DND-41 (cell line): ENCODE data around the gene PGPEP1.

Source experiments
- ATAC-seq: fragments of 200-7000 bp; cut with Tn5 transposase; 3 replicates; pipeline ENCODE4 v1.9.1; 2021; ENCODE audit warnings: low read depth; ENCODE audit not compliant: insufficient read depth
- DNase-seq: peaks from one replicate; pipeline ENCODE4 v3.0.0-alpha.2; 2020
- H2AFZ ChIP-seq: 2 replicates; pipeline ENCODE4 v1.6.0; 2012; ENCODE audit warnings: low read depth, low read length
- H3K27ac ChIP-seq: 2 replicates; pipeline ENCODE4 v1.5.1; 2012; ENCODE audit warnings: low read length, inconsistent platforms
- H3K27me3 ChIP-seq: fragments of 200-600 bp; sonication (generic); 2 replicates; pipeline ENCODE4 v1.6.0; 2012; ENCODE audit warnings: low read length, mild to moderate bottlenecking, inconsistent platforms; ENCODE audit not compliant: insufficient read depth, poor library complexity
- H3K36me3 ChIP-seq: 2 replicates; pipeline ENCODE4 v1.5.1; 2012; ENCODE audit warnings: low read length, inconsistent platforms; ENCODE audit not compliant: insufficient read depth
- H3K4me1 ChIP-seq: 2 replicates; pipeline ENCODE4 v1.5.1; 2012; ENCODE audit warnings: mild to moderate bottlenecking, low read length; ENCODE audit not compliant: insufficient read depth
- H3K4me2 ChIP-seq: 2 replicates; pipeline ENCODE4 v1.6.0; 2012; ENCODE audit warnings: mild to moderate bottlenecking, moderate library complexity, low read length, inconsistent platforms; ENCODE audit not compliant: insufficient read depth
- H3K4me3 ChIP-seq, 2 experiments: fragments of 200-600 bp in 1 of 2; shearing (Covaris generic) in 1 of 2; 2 replicates each; pipeline ENCODE4 v1.5.1; 2012 to 2016; ENCODE audit warnings: inconsistent platforms in 2 of 2, low read length in 2 of 2, mild to moderate bottlenecking in 2 of 2, low read depth in 1 of 2, moderate library complexity in 1 of 2
- H3K79me2 ChIP-seq: 2 replicates; pipeline ENCODE4 v1.6.0; 2012; ENCODE audit warnings: low read length, inconsistent platforms; ENCODE audit not compliant: insufficient read depth
- H3K9ac ChIP-seq: 2 replicates; pipeline ENCODE4 v1.6.0; 2012; ENCODE audit warnings: low read depth, mild to moderate bottlenecking, inconsistent platforms, low read length, moderate library complexity
- H3K9me3 ChIP-seq: 2 replicates; pipeline ENCODE4 v1.5.1; 2012; ENCODE audit warnings: low read length, moderate library complexity, mild to moderate bottlenecking, inconsistent platforms; ENCODE audit not compliant: insufficient read depth, severe bottlenecking
- H4K20me1 ChIP-seq: 2 replicates; pipeline ENCODE4 v1.6.0; 2012; ENCODE audit warnings: low read length; ENCODE audit not compliant: insufficient read depth
- EZH2 ChIP-seq: IDR thresholded peaks from 3 replicates; pipeline ENCODE4 v1.6.1; 2012; ENCODE audit warnings: borderline replicate concordance, low read depth, mild to moderate bottlenecking, moderate library complexity, low read length, inconsistent platforms; ENCODE audit not compliant: severe bottlenecking
- TF ChIP-seq, protein P1 (sequence below): IDR thresholded peaks from 2 replicates; pipeline ENCODE4 v1.5.1; 2012; ENCODE audit warnings: borderline replicate concordance, low read length, moderate library complexity, mild to moderate bottlenecking; ENCODE audit not compliant: poor library complexity, severe bottlenecking; ENCODE audit errors: extremely low read depth

PGPEP1 gene

GRCh38 chr19:18330868-18331267 lies 9.5 kb upstream of the PGPEP1 start:
- Histone ChIP-seq H3K4me1 (peaks cover 14% of the 10 kb centered on the region), H3K27me3 (no peaks in the 10 kb centered on the region), H4K20me1 (no peaks in the 10 kb centered on the region), H3K36me3 (no peaks in the 10 kb centered on the region), H3K9me3 (no peaks in the 10 kb centered on the region), H3K9ac (no peak overlapping the region), H3K4me2 (no peak overlapping the region), H2AFZ (no peak overlapping the region), H3K4me3 (no peak overlapping the region), H3K27ac (no peak overlapping the region), H3K79me2 (no peaks in the 10 kb centered on the region)
- ATAC-seq (no peak), DNase-seq (no peak)
- no peak for TF ChIP-seq EZH2
- TF ChIP-seq, protein P1, sequence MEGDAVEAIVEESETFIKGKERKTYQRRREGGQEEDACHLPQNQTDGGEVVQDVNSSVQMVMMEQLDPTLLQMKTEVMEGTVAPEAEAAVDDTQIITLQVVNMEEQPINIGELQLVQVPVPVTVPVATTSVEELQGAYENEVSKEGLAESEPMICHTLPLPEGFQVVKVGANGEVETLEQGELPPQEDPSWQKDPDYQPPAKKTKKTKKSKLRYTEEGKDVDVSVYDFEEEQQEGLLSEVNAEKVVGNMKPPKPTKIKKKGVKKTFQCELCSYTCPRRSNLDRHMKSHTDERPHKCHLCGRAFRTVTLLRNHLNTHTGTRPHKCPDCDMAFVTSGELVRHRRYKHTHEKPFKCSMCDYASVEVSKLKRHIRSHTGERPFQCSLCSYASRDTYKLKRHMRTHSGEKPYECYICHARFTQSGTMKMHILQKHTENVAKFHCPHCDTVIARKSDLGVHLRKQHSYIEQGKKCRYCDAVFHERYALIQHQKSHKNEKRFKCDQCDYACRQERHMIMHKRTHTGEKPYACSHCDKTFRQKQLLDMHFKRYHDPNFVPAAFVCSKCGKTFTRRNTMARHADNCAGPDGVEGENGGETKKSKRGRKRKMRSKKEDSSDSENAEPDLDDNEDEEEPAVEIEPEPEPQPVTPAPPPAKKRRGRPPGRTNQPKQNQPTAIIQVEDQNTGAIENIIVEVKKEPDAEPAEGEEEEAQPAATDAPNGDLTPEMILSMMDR, result no peak

- H3K4me2 ChIP-seq, result no peak overlapping the region
- H3K4me1 ChIP-seq, result peaks cover 13% of the 10 kb centered on the region
- H3K36me3 ChIP-seq, result no peaks in the 10 kb centered on the region
- no peaks in the 10 kb centered on the region for H4K20me1 ChIP-seq
- no peak for TF ChIP-seq EZH2
- TF ChIP-seq, protein P1, result no peak
- DNase-seq (no peak), ATAC-seq (no peak)
- no peak overlapping the region for H3K4me3 ChIP-seq
- no peaks in the 10 kb centered on the region for H3K27me3 ChIP-seq
- H3K9me3 ChIP-seq, result no peaks in the 10 kb centered on the region
- H3K79me2 ChIP-seq, result no peaks in the 10 kb centered on the region
- H3K27ac ChIP-seq, result no peak overlapping the region
- H3K9ac ChIP-seq, result no peak overlapping the region
- no peak overlapping the region for H2AFZ ChIP-seq
These were observed 7.4 kb upstream of the PGPEP1 start for GRCh38 chr19:18332917-18333530.

DNA sequence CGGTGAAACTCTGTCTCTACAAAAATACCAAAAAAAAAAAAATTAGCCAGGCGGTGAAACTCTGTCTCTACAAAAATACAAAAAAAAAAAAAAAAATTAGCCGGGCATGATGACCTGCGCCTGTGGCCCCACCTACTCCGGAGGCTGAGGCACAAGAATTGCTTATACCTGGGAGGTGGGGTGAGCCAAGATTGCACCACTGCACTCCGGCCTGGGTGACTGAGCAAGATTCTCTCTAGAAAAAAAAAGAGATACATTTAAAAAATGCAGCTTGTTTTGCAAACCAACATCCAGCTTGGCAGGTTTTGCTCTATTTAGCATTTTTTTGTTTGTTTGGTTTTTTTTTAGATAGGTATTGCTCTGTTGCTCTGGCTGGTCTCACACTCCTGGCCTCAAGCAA lies 6.7 kb upstream of the PGPEP1 start:
- Histone ChIP-seq H3K27me3 (no peaks in the 10 kb centered on the region), H3K4me1 (peaks cover 7% of the 10 kb centered on the region), H3K9ac (no peak overlapping the region), H3K27ac (no peak overlapping the region), H3K4me2 (no peak overlapping the region), H2AFZ (no peak overlapping the region), H3K4me3 (no peak overlapping the region), H3K36me3 (no peaks in the 10 kb centered on the region), H3K9me3 (no peaks in the 10 kb centered on the region), H3K79me2 (no peaks in the 10 kb centered on the region), H4K20me1 (no peaks in the 10 kb centered on the region)
- TF ChIP-seq EZH2, result no peak
- TF ChIP-seq, protein P1, result no peak
- no peak for ATAC-seq
- DNase-seq, result no peak
